ENCODE measurements around the gene AKAP8L.
A peak's percentile ranks its signal among the peaks of the same experiment; 100 is the strongest.
"Not testable (repeated sequence)": the region's sequence is repeated elsewhere in the genome, so short reads cannot be mapped to it uniquely, and the experiment has no call there.

AKAP8L gene

GRCh38 chr19:15368051-15368632 lies 50.6 kb downstream of the AKAP8L start:
- no peak overlapping the region for H3K4me3 ChIP-seq (ENCODE audit: low read depth, low read length)
- no peak for DNase-seq (ENCODE audit: low read depth)
- TF ChIP-seq, protein P1, sequence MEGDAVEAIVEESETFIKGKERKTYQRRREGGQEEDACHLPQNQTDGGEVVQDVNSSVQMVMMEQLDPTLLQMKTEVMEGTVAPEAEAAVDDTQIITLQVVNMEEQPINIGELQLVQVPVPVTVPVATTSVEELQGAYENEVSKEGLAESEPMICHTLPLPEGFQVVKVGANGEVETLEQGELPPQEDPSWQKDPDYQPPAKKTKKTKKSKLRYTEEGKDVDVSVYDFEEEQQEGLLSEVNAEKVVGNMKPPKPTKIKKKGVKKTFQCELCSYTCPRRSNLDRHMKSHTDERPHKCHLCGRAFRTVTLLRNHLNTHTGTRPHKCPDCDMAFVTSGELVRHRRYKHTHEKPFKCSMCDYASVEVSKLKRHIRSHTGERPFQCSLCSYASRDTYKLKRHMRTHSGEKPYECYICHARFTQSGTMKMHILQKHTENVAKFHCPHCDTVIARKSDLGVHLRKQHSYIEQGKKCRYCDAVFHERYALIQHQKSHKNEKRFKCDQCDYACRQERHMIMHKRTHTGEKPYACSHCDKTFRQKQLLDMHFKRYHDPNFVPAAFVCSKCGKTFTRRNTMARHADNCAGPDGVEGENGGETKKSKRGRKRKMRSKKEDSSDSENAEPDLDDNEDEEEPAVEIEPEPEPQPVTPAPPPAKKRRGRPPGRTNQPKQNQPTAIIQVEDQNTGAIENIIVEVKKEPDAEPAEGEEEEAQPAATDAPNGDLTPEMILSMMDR (conservative IDR thresholded peaks at IDR 0.05; ENCODE audit: low read depth, low read length), result no peak

DNA sequence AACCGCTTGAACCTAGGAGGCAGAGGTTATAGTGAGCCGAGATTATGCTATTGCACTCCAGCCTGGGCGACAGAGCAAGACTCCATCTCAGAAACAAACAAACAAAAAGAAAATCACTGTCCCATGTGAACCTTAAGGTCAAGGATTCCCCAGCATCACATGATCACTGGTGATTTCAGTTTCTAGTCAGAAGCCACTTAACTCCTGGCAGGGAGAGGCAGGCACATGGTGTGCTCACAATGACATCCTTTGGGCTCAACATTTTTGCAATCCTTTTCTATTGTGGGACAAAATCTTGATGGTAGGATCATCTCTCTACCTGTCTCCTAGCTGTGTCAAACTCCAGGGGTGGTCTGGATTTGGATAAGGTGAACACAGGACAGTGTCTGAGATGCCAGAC lies 51.3 kb downstream of the AKAP8L start:
- DNase-seq (ENCODE audit: low read depth), result no peak
- TF ChIP-seq, protein P1 (conservative IDR thresholded peaks at IDR 0.05; ENCODE audit: low read depth, low read length), result no peak
- no peak overlapping the region for H3K4me3 ChIP-seq (ENCODE audit: low read depth, low read length)

- TF ChIP-seq, protein P1 (conservative IDR thresholded peaks at IDR 0.05; ENCODE audit: low read depth, low read length), result peak; percentile 18
- no peak for DNase-seq (ENCODE audit: low read depth)
- no peak overlapping the region for H3K4me3 ChIP-seq (ENCODE audit: low read depth, low read length)
These were observed 53.5 kb downstream of the AKAP8L start for GRCh38 chr19:15365264-15365663.

DNA sequence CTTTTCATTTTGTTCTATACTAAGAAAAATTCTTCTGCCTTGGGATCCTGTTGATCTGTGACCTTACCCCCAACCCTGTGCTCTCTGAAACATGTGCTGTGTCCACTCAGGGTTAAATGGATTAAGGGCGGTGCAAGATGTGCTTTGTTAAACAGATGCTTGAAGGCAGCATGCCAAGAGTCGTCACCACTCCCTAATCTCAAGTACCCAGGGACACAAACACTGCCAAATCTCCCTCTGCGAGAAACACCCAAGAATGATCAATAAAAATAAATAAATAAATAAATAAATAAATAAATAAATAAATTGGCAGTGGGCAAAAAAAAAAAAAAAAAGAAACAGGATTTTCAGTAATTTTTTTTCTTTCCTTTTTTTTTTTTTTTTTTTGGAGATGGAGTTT lies 55.0 kb downstream of the AKAP8L start:
- not testable (repeated sequence) for H3K4me3 ChIP-seq (ENCODE audit: low read depth, low read length); DNase-seq (ENCODE audit: low read depth)

- not testable (repeated sequence) for H3K4me3 ChIP-seq (ENCODE audit: low read depth, low read length); DNase-seq (ENCODE audit: low read depth)
These were observed 55.7 kb downstream of the AKAP8L start for GRCh38 chr19:15363048-15363447.

GRCh38 chr19:15360015-15360414 lies 58.8 kb downstream of the AKAP8L start:
- DNase-seq (ENCODE audit: low read depth); H3K4me3 ChIP-seq (ENCODE audit: low read depth, low read length): not testable (repeated sequence)

DNA sequence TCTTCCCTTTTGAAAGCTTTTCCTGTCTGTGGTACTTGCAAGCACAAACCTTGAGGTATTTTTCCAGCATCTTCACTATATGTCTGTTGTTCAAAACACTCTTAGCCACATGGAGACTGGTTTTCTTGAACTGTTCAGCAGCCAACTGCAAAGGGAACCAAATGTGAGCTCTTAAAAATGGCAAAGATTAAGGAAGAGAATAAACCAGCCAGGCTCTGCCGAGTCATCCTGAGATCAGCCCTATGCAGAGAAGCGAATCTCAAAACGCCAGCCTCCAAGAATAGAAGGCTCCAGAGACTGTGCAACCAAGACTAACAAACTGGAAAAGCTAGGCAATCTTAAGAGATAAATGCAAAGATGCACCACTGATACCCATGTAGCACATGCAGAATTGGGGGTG lies 59.9 kb downstream of the AKAP8L start:
- DNase-seq (ENCODE audit: low read depth), result no peak
- TF ChIP-seq, protein P1 (conservative IDR thresholded peaks at IDR 0.05; ENCODE audit: low read depth, low read length), result no peak
- H3K4me3 ChIP-seq (ENCODE audit: low read depth, low read length), result no peak overlapping the region

DNA sequence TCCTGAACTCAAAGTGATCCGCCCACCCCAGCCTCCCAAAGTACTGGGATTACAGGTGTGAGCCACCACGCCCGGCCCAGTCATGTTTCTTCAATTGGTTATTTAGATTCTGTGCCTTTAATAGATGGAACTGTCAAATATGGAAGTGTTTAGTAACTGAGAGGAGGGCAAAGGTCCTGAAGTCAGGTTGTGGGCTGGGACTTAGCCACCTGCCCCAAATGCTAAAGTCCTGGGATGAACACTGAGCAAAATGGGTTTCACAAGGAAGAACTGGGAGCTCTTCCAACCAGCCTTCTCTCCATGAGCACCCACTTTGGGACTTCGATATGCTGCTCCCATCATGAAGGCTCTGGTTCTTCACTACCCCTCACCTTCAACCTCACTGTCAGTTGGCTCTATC lies 60.9 kb downstream of the AKAP8L start:
- DNase-seq (ENCODE audit: low read depth), result no peak
- TF ChIP-seq, protein P1 (conservative IDR thresholded peaks at IDR 0.05; ENCODE audit: low read depth, low read length), result no peak
- no peak overlapping the region for H3K4me3 ChIP-seq (ENCODE audit: low read depth, low read length)

Data from choroid plexus epithelial cell (primary cell).